Right lung (tissue), 5 donors: ENCODE measurements around the gene RASL10B. TPM values are rescaled to one million over a fixed set of nuclear protein-coding genes. Genes with fewer than 3 reads are reported as not detected.

ENCODE experiments used
- DNase-seq, 2 donors: peaks; one replicate each; pipeline ENCODE4 v3.0.0-alpha.2; 2013
- polyA plus RNA-seq, 5 donors: library from polyadenylated mRNA; unstranded; fragments of 120-200 nt; gene quantifications; one replicate each; pipeline versions ENCODE4 v1.2.1 to v1.2.3, GENCODE V29; 2013; ENCODE audit warnings: inconsistent platforms in 1 of 5, low replicate concordance in 1 of 5; ENCODE audit not compliant: insufficient read length in 5 of 5, insufficient read depth in 1 of 5

RASL10B gene
- polyA plus RNA-seq, 5 donors, result 2.2 to 3.8 (median 3.0) TPM

DNA sequence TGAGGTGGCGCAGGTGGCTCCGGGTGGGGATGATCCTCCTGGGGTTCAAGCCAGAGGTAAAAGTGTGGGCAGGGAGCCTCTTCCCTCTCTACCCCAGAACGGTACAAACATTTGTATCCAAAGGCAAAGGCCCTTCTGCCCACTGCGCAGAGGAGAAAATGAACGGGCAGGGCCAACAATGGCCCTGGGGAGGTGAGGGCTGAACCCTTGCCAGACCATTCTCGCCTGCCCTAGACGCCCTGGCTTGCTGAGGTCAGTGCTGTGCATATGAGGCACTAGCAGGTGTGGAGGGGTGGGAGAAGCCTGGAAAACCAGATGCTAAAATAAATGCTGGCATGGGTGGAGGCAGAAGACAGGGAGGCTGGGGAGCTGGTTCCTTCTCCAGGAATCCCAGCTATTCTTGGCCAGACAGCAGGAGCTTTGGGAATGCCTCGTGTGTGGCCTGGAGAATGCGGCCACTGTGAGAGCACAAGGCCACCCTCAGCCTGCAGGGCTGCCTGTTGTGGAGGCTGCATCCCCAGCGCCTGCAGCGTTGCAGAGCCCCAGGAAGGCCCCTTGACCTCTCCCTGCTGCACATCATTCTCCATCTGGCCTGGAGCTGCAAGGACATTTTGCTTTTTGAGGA lies 33.8 kb downstream of the RASL10B start:
- DNase-seq, result no peak

DNA sequence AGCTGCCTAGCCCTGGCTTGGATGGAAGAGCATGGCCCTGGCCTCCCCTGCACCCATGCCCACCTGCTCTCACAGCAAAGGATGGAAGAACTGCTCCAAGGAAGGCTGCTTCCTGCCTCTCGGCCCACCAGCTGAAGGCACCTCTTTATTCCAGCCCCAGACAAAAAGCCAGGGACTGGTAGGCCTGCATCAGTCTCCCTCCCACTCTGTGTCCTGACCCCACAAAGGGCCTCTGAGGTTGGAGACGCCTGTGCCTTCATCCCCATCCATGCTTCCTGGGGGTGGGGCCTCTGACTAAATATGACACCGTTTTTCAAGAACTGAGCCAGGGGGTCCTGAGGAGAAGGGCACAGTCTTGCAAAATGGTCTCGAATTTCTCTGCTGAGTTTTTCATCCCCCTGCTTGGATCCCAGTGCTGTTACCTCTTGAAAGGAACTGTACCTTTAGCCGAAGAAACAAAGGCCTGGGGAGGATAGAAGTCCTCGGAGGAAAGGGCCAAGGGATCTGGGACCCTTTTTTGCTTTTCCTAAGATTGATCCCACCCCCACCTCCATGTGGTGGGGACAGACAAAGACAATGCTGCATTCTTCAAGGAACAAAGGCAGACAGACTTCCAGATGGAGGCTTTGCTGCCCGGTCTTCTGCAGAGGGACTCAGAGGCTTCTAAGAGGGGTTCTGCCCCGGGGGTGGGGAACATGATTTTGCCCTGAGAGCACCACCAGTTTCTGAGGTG lies 34.5 kb downstream of the RASL10B start:
- DNase-seq, result no peak

DNA sequence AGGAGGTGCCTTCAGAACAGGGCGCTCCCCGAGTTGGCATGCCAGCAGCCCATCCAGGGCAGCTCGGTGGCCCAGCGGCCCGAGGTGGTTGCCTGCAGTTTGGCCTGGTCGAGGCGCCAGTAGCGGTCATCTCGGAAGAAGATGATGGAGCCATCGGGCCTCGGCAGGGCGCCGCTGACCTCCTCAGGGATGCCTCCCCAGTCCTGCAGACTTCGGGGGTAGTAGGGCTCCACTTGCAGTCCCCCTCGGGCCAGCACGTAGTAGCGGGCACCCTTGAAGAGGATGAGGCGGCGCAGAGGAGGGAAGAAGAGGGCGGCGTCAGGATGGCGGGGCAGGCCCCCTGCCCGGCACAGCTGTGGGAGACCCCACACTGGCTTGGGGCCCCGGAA lies 35.0 kb downstream of the RASL10B start:
- DNase-seq, result no peak

DNA sequence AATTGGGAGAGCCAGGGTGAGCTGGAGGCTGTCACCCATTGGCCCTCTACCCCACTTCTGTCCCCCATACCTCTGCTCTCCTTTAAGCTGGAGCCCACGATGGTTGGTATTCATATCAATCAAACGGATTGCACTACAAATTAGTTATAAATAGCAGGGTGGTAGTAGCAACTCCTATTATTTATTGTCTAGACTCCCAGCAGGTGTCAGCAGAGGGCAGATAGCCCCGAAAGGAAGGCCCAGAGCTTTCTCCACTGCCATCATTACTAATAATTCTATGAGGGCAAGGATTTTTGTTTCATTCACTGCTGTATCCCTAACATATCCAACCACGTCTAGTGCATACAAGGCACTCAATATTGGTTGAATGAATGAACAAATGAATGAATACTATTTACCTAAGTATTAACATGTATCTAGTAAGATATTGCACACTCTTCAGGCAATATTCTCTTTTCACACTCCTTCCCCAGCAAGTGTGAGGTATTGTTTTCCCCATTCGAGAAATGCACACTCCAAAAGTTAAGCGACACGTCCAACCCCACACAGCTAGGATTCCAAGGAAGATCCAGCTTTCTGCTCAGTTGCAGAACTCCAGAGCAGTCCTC lies 35.6 kb downstream of the RASL10B start:
- no peak for DNase-seq

DNA sequence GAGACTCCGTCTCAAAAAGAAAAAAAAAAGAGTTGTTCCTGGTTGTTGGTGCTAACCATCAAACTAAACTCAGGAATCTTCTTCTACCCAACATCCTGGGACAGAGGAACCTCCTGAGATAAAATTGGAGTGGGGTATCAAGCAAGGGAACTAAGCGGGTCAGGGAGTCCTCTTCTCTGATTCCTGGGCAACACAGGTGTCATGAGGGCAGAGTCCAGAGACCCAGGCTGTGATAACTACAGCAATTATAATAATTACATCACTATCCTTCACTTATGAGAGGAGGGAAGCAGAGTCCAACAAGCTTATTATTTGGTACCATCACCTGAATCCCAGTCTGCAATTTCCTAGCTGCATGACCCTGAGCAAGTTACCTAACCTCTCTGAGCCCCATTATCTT lies 37.4 kb downstream of the RASL10B start:
- DNase-seq, result no peak

DNA sequence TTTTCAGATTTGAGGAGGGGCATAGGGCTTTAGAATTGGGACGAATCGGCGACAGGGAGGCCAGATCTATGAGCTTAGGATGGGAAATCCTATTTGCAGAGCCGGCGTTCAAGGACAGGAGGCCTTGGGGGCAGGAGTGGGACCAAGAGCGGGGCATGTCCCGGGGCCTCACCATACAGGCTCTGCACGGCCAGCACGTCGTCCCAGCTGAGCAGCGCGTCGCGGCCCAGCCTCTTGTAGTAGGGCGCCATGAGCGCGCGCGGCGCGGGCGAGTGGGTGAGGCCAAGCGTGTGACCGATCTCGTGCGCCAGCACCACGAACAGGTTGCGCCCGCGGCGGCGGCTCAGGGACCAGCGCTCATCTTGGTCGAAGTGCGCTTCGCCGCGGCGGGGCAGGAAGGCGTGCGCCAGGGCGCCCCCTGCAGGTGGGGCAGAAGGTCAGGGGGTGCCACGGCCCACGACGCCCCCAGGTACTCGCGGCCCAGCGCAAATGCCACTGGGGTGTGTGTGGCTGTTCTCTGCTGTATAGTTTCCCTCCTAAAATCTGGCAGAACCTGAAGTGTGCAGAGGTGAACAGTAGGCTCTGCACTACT lies 38.6 kb downstream of the RASL10B start:
- no peak for DNase-seq

DNA sequence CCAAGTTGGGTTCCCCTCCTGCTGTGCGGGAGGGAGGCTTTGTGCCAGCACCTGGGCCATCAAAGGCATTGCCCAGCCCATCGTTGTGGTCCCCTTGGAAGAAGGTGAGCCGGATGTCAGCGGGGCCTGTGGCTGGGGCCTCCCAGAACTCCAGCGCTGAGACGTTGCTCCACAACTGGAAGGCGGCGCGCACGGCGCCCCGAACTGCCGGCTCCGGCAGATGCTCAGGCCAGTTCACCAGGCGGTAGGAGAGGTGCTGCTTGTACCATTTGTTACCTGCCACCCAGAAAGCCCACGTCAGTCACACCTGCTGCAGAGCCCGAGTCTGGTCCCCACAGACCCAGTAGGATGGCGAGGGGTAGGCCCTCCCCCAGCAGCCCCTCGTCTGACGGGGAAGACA lies 41.7 kb downstream of the RASL10B start:
- DNase-seq, result no peak

DNA sequence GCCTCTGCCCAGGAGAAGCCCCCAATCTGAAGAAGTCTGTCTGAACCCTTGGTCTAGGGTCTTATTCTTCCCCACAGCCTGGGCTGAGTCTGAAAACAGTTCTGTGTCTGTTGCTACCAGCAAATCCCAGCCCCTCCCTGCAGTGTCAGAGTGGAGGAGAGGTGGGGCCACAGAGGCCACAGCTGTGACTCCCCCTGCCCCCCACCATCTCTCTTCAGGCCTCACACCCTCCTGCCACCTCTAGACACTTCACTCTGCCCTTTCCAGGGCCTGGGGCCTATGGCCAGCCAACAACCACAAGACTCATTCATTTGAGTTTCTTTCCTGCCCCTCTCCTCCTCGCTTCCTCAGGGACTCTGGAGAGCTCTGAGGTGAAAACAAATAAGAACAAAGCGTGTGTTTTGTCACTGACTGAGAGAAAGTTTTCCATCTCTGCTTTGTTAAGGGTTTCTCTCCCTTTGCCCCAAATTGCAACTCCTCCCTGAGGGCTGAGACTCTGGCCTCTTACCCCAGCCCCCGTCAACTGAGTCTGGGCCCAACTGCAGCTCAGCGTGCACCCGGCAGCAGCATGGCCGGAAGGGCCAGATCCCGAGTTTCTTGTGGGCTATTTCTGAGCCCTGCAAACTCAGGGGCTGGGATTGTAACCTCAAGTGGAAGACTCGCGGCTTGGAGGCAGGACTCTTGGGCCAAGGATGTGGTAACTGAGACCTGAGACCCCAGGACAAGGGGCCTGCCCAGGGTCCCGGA lies 42.4 kb downstream of the RASL10B start:
- DNase-seq, result no peak

DNA sequence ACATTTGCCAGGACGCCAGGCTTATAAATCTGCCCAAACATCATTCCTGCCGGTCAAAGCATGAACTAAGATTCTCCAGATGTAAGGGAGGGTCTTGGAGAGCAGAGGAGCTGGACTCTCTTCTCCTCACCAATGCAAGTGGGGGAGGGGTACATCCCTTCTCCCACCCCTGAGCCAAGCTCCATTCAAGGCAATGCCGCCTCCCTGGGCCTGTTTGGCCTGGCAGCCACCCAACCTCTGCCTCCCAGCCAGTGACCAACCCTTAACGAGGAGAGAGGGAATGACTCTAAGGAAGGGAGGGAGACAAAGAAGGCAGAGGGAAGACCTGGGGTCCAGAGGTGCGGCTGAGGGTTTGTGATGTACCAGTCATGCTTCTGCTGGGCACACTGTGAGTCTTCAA lies 43.1 kb downstream of the RASL10B start:
- peak; percentile 41 to 48 for DNase-seq

DNA sequence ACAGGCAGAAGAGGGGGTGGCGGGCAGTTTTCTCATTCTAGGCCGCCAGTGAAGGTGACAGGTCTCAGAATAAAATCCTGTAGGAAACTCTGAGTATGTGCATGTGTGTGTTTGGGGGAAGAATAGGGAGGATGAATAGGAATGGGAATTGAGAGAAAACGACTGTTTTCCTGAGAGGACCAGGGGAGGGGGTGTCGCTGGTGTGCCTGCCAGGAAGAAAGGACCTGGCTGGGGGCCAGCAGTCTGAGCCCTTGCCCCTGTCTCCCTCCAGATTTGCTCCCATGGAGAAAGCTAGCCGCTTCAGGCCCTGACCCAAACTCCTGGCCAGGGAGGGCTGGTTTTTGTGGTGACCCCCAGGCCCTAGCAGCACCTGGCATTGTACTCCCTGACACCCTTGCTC lies 43.6 kb downstream of the RASL10B start:
- DNase-seq, result no peak

DNA sequence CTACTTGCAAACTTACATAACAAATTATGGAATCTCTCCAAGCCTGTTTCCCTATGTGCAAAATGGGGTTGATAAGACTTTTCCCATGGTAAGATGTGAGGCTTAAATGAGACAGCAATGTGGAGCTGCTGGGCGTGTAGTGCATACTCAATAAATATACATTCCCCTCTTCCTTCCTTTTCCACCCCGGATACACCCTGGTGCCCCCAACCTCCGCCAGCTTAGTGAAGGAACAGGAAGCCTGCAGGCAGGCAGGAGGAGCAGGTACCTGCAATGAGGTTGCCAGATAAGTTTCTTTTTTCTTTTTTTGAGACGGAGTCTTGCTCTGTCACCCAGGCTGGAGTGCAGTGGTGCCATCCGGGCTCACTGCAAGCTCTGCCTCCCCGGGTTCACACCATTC lies 44.1 kb downstream of the RASL10B start:
- DNase-seq, result no peak

DNA sequence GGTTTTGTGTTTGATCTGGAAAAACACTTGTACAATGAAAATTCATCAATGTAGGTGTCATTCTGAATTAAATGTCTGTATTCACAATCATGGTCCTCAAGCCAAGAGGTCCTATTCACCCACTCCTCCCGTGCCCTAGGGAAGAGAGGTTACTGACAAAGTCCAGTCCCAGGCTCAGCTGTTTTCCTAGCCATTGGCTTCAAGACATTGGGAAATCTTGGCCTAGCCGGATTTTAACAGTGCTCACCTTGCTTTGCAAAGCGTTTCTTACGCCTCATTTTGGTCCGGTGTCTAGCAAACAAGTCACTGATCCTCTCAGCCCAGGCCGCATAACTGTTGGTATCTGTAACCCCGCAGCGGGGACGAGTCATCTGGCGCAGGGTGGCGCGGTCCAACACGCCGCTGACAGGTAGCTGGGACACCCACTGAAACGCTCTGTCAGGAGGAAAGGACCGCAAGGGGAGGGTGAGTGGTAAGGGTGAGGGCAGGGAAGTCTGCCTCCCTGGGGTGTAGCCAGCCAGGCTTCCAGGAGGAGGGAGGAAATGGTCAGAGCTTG lies 47.3 kb downstream of the RASL10B start:
- no peak for DNase-seq

DNA sequence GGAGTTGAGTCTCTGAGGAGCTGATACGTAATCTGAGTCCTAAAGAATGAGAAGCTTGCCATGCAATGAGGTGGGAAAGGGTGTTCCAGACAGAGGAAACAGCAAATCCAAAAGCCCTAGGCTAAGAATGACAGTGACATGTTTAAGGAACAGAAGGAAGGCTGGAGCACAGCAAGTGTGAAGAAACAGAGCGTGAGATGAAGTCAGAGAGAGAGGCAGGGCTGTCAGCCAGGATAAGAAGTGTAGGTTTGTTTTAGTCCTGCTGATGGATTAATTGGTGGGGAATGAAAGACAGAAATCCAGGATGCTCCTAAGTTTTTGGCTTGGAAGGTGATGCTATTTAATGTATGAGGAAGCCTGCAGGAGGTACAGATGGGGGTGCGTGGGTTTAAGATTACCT lies 49.5 kb downstream of the RASL10B start:
- DNase-seq, result no peak

DNA sequence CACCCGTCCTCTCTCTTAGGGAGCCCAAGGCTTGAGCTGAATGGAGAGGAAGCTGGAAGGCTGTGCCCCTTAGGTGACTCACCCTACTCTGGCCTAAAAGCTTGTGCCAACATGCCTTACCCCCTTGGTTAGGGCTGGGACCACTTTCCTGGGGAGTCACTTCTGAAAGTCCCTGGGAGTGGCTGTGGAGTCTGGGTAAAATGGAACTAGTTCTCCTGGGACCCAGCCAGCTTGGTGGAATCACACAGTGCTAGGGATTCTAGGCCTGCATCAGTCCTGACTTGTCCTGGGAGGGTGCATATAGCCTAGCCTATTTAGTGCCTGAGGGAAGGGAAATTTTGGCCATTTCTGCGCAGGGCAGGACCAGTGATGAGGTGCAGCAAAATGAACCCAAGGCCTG lies 53.5 kb downstream of the RASL10B start:
- no peak for DNase-seq

DNA sequence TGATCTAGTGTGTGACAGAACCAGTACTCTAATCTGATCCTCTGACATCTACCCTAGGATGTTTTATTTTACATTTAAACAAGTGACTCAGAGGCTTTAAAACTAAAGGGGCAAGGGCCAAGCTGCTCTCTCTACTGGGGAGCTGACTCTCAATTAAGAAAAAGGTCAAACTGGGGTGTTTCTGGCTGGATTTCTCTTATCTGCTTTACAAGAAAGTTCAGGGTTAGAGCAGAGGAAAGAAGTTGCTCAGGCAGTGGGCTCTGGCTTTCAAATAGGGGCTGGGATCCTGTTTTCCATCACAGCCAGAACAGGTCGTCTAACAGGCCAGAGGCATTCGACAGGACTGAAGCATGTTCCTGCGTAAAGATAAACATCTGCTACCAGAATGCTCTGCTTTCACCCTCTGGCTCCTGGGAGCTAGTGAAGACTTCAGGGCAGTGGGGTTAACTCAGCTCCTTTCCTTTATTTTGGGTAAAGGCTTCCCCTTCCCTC lies 55.5 kb downstream of the RASL10B start:
- no peak for DNase-seq

DNA sequence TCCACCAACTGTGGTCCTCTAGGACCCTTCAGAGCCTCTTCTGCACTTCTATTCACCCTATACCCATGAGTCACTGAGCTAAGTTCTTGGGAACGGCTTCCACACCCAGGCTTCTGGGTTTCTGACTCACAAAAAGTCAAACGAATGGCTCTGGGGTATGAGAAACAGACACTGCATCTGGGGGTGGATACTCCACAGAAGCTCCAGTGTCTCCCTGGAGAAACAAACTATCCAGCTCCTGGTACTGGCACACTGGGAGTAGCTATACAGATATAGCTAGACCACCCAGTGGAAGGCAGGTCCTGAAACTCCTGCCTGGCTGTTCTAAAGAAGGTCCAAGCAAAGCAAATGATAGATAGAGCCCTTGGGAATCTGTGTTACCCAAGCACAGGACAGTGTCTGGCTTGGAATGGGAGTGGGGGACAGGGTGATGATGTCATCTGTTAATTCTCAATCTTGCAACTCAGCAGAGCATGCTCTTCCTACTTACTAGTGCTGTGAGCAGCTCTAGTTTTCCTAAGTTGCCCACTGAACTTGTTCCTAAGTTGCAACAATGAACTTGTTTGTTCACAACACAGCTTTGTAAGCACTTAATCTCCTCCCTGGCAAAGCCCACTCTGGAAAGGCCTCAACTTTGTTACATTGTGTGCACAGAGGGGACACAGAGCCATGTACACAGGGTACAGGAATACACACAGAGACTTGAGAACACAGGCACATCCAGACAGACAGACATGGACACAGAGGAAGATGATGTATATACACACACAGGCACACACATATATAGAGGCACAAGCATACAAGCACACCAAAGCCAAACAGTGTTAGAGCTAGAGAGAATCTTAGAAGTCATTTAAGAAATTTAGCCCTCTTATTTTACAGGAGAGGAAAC lies 57.3 kb downstream of the RASL10B start:
- DNase-seq, result no peak

DNA sequence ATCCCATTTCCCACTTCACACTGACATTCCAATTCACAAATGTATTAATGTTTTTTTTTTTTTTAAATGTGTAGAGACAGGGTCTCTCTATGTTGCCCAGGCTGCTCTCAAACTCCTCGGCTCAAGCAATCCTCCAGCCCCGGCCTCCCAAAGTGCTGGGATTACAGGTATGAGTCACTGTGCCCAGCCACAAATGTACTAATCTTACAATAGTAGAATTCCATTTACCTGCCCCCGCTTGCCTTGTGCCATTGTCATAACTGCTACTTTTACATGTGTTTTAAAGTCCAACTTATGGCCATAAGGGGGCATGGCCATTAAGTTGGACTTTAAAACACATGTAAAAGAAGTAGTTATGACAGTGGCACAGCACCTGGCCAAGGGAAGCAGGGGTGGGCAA lies 59.4 kb downstream of the RASL10B start:
- no peak for DNase-seq

DNA sequence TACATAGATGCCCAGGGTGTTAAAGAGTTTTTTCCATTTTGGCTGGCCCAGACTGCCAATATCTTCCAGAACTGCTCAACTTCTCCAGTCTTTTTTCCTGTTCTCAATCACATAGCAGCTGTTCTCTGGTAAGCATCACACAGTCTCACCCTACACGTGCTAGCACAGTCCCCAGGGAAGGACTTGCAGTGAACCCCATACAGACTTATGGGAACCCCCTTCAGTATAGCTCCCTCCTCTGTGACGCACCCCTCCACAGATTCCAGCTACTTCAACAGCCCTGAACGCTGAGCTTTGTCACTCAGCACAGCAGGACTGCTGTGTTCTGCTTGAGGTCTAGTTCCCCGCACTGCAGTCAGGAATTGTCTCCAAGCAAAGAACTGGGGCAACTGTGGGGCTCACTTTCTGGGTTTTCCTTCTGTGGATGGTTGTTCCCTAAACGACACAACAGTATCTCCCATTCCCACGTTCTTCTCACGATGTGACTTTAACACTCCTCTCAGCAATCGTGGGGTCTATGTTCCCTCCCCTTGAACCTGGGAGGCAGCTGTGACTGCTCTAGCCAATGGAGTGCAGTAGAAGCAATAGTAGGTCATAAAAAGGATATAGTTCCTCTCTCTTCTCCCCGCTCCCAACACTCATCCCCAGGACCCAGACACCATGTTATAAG lies 60.4 kb downstream of the RASL10B start:
- DNase-seq, result no peak
